NB4 (cell line): ENCODE measurements around the gene COTL1.

Experiments
- MYC ChIP-seq: IDR thresholded peaks from 2 replicates; pipeline ENCODE4 v1.6.1; 2011; ENCODE audit warnings: low read depth, low read length
- POLR2A ChIP-seq: IDR thresholded peaks from 2 replicates; pipeline ENCODE4 v1.6.1; 2011; ENCODE audit warnings: mild to moderate bottlenecking; ENCODE audit not compliant: insufficient read length; ENCODE audit errors: extremely low read depth
- TF ChIP-seq, protein P1 (sequence below): IDR thresholded peaks from one replicate; pipeline ENCODE4 v1.5.1; 2012; ENCODE audit warnings: low read depth, low read length
- TF ChIP-seq, protein P2 (sequence below): IDR thresholded peaks from 2 replicates; pipeline ENCODE4 v1.6.1; 2011; ENCODE audit warnings: low read depth, low read length

GRCh38 chr16:84583995-84584394, 33.9 kb downstream of the COTL1 start:
- TF ChIP-seq, protein P1, sequence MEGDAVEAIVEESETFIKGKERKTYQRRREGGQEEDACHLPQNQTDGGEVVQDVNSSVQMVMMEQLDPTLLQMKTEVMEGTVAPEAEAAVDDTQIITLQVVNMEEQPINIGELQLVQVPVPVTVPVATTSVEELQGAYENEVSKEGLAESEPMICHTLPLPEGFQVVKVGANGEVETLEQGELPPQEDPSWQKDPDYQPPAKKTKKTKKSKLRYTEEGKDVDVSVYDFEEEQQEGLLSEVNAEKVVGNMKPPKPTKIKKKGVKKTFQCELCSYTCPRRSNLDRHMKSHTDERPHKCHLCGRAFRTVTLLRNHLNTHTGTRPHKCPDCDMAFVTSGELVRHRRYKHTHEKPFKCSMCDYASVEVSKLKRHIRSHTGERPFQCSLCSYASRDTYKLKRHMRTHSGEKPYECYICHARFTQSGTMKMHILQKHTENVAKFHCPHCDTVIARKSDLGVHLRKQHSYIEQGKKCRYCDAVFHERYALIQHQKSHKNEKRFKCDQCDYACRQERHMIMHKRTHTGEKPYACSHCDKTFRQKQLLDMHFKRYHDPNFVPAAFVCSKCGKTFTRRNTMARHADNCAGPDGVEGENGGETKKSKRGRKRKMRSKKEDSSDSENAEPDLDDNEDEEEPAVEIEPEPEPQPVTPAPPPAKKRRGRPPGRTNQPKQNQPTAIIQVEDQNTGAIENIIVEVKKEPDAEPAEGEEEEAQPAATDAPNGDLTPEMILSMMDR = no peak
- TF ChIP-seq POLR2A = no peak
- TF ChIP-seq, protein P2, sequence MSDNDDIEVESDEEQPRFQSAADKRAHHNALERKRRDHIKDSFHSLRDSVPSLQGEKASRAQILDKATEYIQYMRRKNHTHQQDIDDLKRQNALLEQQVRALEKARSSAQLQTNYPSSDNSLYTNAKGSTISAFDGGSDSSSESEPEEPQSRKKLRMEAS = no peak
- TF ChIP-seq MYC = no peak
